Coronary artery (tissue), 2 donors: ENCODE results near the gene THAP12.

Experiments
- DNase-seq: peaks from one replicate; pipeline ENCODE4 v3.0.0-alpha.2; 2017; ENCODE audit warnings: low spot score
- H3K27ac ChIP-seq, 2 donors: fragments of 200-600 bp; sonication (generic); one replicate each; pipeline ENCODE4 v1.5.1; 2016 to 2019
- H3K4me3 ChIP-seq: fragments of 200-600 bp; sonication (generic); 2 replicates; pipeline ENCODE4 v1.5.1; 2016; ENCODE audit warnings: mild to moderate bottlenecking, moderate library complexity
- CTCF ChIP-seq: fragments of 200-600 bp; sonication (generic); IDR thresholded peaks from one replicate; pipeline ENCODE4 v1.5.1; 2019; ENCODE audit warnings: antibody characterized with exemption

Gene THAP12

GRCh38 chr11:76315182-76315853 lies 65.6 kb downstream of the THAP12 start:
- DNase-seq, result no peak
- H3K27ac ChIP-seq, result no peak overlapping the region
- no peak overlapping the region for H3K4me3 ChIP-seq
- no peak for TF ChIP-seq CTCF

GRCh38 chr11:76314741-76315090 lies 66.2 kb downstream of the THAP12 start:
- no peak for TF ChIP-seq CTCF
- Histone ChIP-seq H3K27ac (no peak overlapping the region), H3K4me3 (no peak overlapping the region)
- DNase-seq, result no peak

GRCh38 chr11:76313913-76314740 lies 66.8 kb downstream of the THAP12 start:
- no peak for DNase-seq

GRCh38 chr11:76313271-76313670 lies 67.7 kb downstream of the THAP12 start:
- TF ChIP-seq CTCF, result no peak
- no peak for DNase-seq
- H3K4me3 ChIP-seq, result no peak overlapping the region
- H3K27ac ChIP-seq, result no peak overlapping the region

More at GRCh38 chr11:76313913-76314740, 66.8 kb downstream of the THAP12 start:
- Histone ChIP-seq H3K27ac (no peak overlapping the region), H3K4me3 (no peak overlapping the region)
- TF ChIP-seq CTCF, result no peak

GRCh38 chr11:76310832-76311595 lies 69.9 kb downstream of the THAP12 start:
- Histone ChIP-seq H3K4me3 (no peak overlapping the region), H3K27ac (no peak overlapping the region)
- TF ChIP-seq CTCF, result no peak
- no peak for DNase-seq

GRCh38 chr11:76307978-76308747 lies 72.8 kb downstream of the THAP12 start:
- no peak overlapping the region for H3K4me3 ChIP-seq
- H3K27ac ChIP-seq, result no peak overlapping the region
- TF ChIP-seq CTCF, result no peak
- DNase-seq, result no peak
